Neural cell (in vitro differentiated cells): ENCODE measurements around the gene MAGI2.

ENCODE experiments used
- CTCF ChIP-seq: fragments of 450-650 bp; IDR thresholded peaks from 2 replicates; pipeline ENCODE4 v1.5.1; 2014; ENCODE audit warnings: antibody characterized with exemption, mild to moderate bottlenecking, moderate library complexity; ENCODE audit not compliant: poor library complexity, severe bottlenecking
- EP300 ChIP-seq: fragments of 450-650 bp; conservative IDR thresholded peaks from 2 replicates; pipeline ENCODE4 v1.6.1; 2014; ENCODE audit warnings: antibody characterized with exemption, mild to moderate bottlenecking, moderate library complexity; ENCODE audit not compliant: poor library complexity, severe bottlenecking
- EZH2 ChIP-seq: fragments of 200-600, 300-800 bp; shearing (Covaris generic), sonication (generic); IDR thresholded peaks from 2 replicates; pipeline ENCODE4 v1.6.1; 2014; ENCODE audit warnings: antibody characterized with exemption, low read length, borderline replicate concordance, mild to moderate bottlenecking; ENCODE audit not compliant: insufficient read depth, poor library complexity, severe bottlenecking
- MXI1 ChIP-seq: fragments of 450-650 bp; conservative IDR thresholded peaks from 2 replicates; pipeline ENCODE4 v1.6.1; 2014; ENCODE audit warnings: antibody characterized with exemption, mild to moderate bottlenecking; ENCODE audit not compliant: poor library complexity, severe bottlenecking
- POLR2AphosphoS5 ChIP-seq: IDR thresholded peaks from 2 replicates; pipeline ENCODE4 v1.6.1; 2012
- RAD21 ChIP-seq: fragments of 450-650 bp; conservative IDR thresholded peaks from 2 replicates; pipeline ENCODE4 v1.6.1; 2014; ENCODE audit warnings: antibody characterized with exemption, mild to moderate bottlenecking, moderate library complexity
- SMC3 ChIP-seq: fragments of 450-650 bp; conservative IDR thresholded peaks from 2 replicates; pipeline ENCODE4 v1.6.1; 2014; ENCODE audit warnings: antibody characterized with exemption, mild to moderate bottlenecking, moderate library complexity; ENCODE audit not compliant: poor library complexity
- TAF1 ChIP-seq: IDR thresholded peaks from 2 replicates; pipeline ENCODE4 v1.6.1; 2012; ENCODE audit warnings: low read depth

DNA sequence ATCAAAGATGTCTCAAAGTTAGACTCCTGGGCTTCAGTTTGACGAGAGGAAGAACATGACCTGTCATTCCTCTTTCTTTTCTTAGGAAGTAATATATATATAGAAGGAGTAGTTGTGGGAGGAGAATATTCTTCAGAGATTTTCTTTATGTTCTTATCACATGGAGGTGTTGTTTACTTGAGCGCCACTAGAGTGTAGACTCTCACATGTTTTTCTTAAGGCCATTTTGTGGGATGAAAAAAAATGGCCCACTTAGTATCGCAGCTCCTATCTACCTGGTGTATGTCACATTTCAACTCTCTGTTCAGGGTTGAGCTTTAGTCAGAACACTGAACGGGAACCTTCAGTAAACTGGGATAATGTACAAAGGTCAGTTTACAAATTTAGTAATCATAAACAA lies 1009.7 kb downstream of the MAGI2 start:
- TF ChIP-seq CTCF: peak; percentile 61
- TF ChIP-seq SMC3: peak; percentile 68
- TF ChIP-seq MXI1: no peak
- TF ChIP-seq TAF1: no peak
- peak; percentile 71 for TF ChIP-seq RAD21
- peak; percentile 15 for TF ChIP-seq POLR2AphosphoS5
- TF ChIP-seq EZH2: no peak
- TF ChIP-seq EP300: peak; percentile 60
